ENCODE measurements around the gene MRFAP1L1. TPM values are rescaled to one million over a fixed set of nuclear protein-coding genes. Genes with fewer than 3 reads are reported as not detected.

Gene MRFAP1L1
- total and polyA plus RNA-seq, 2 donors (not counting 3 experiments of a cell fraction or from before 2014, with no cell fraction given) = 28.7 to 42.0 TPM

DNA sequence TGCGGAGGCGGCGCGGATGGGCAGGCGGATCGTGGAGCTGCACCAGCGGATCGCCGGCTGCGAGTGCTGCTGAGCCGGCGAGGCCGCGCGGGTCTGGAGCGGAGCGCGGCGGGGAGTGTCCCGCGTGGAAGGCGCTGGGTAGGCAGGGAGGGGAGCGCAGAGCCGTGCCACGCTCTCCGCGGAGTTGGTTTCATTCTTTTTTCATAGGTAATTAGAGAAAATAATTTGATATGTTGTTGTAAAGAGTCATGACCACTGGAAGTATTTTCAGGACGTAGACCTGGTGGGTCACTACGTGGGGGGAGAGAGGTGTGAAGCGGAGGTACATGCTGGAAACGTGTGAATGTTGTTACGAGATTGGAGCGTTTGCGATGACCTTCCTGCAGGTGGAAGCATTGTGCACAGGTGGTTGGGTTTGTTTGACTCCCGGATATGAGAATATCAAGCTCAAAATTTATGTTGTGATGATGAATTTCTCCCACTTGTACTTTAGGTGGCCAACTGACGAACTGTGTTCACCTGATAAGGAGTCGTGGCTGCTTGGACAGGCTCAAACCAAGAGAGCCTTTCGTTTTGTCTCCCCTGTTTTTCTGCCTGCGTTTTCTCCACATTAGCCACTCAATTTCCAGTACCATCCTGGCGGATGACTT lies 35.0 kb downstream of the MRFAP1L1 start:
- Histone ChIP-seq H3K9me3 (replicated peaks; ENCODE audit: control insufficient read depth, insufficient read depth, low read length) (no peaks in the 10 kb centered on the region), H3K4me1 (ENCODE audit: control insufficient read depth, extremely low read depth, insufficient read depth, low read length) (peaks cover 10% of the 10 kb centered on the region), H2AFZ (ENCODE audit: low read depth, low read length) (peak overlapping the region; percentile 91), H3K79me2 (ENCODE audit: control insufficient read depth, insufficient read depth, low read length) (peaks cover 27% of the 10 kb centered on the region), H3K4me2 (ENCODE audit: insufficient read depth, low read length) (peak overlapping the region; percentile 69), H3K9ac (replicated peaks; ENCODE audit: extremely low read depth, insufficient read depth, low read length) (peak overlapping the region; percentile 66), H3K9me1 (replicated peaks; ENCODE audit: control insufficient read depth, extremely low read depth, insufficient read depth, low read length) (no peaks in the 10 kb centered on the region), H4K20me1 (replicated peaks; ENCODE audit: control insufficient read depth, extremely low read depth, insufficient read depth, low read length) (no peaks in the 10 kb centered on the region), H3K4me3 (replicated peaks in 1 of 3; ENCODE audit: insufficient read depth in 1 of 3, low read depth in 1 of 3, low read length in 3 of 3) (peak overlapping the region; percentile 25 to 71 (median 49)), H3K27me3 (ENCODE audit: control insufficient read depth in 2 of 2, insufficient read depth in 2 of 2, low read length in 2 of 2) (no peaks in the 10 kb centered on the region), H3K36me3 (ENCODE audit: control insufficient read depth in 2 of 2, extremely low read depth in 1 of 2, insufficient read depth in 2 of 2, low read length in 2 of 2) (no peaks in the 10 kb centered on the region), H3K27ac (ENCODE audit: insufficient read depth, low read depth, low read length) (no peak overlapping the region)
- DNase-seq (ENCODE audit: low read depth, low spot score) (peak; percentile 48), FAIRE-seq (peak; percentile 8)
- POLR2A ChIA-PET = no interaction called here
- TF ChIP-seq MYC (IDR thresholded peaks at IDR 0.05; ENCODE audit: low read depth, low read length) (no peak), CTCF (IDR thresholded peaks at IDR 0.05; ENCODE audit: extremely low read depth in 1 of 2, insufficient read depth in 1 of 2, low read depth in 1 of 2, low read length in 2 of 2) (peak; percentile 10 to 17)
- dilution Hi-C loops (cut with MboI; ENCODE audit: extremely low pct_ligation_motif_present, low sequenced_read_pairs) (no loop called here), intact Hi-C loops (cut with micrococcal nuclease) (loop anchor here (1.0 to 2.0 kb wide), 2 partner anchors 35 to 42 kb away; partner anchors contain the start of genes BLOC1S4 and MRFAP1L1)
- CTCF ChIA-PET = interaction anchor here (0.9 to 2.3 kb wide), 10 partner anchors 9 to 976 kb away, joined by 3 to 10 read pairs (median 5); partner anchors contain the start of genes BLOC1S4 and MRFAP1
- BruUV-seq (replicated peaks) = no TSS peak

All from endothelial cell of umbilical vein (primary cell).